NB4 (cell line): ENCODE data around the gene KNTC1.
"Not testable (repeated sequence)": the region's sequence is repeated elsewhere in the genome, so short reads cannot be mapped to it uniquely, and the experiment has no call there.

Experiments
- POLR2A ChIP-seq: IDR thresholded peaks from 2 replicates; pipeline ENCODE4 v1.6.1; 2011; ENCODE audit warnings: mild to moderate bottlenecking; ENCODE audit not compliant: insufficient read length; ENCODE audit errors: extremely low read depth
- TF ChIP-seq, protein P1 (sequence below): IDR thresholded peaks from 2 replicates; pipeline ENCODE4 v1.6.1; 2011; ENCODE audit warnings: low read depth, low read length
- TF ChIP-seq, protein P2 (sequence below): IDR thresholded peaks from one replicate; pipeline ENCODE4 v1.5.1; 2012; ENCODE audit warnings: low read depth, low read length

DNA sequence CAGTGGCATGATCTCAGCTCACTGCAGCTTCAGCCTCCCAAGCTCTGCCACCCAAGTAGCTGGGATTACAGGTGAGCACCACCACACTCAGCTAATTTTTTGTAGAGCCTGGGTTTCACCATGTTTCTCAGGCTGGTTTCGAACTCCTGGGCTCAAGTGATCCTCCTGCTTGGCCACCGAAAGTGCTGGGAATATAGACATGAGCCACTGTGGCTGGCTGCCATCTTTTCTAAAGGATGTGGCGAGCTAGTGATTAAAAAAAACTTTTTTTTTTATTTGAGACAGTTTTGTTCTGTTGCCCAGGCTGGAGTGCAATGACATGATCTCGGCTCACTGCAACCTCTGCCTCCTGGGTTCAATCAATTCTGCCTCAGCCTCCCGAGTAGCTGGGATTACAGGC is 39.8 kb downstream of the KNTC1 start:
- TF ChIP-seq POLR2A, result not testable (repeated sequence)
- TF ChIP-seq, protein P1, sequence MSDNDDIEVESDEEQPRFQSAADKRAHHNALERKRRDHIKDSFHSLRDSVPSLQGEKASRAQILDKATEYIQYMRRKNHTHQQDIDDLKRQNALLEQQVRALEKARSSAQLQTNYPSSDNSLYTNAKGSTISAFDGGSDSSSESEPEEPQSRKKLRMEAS, result not testable (repeated sequence)
- TF ChIP-seq, protein P2, sequence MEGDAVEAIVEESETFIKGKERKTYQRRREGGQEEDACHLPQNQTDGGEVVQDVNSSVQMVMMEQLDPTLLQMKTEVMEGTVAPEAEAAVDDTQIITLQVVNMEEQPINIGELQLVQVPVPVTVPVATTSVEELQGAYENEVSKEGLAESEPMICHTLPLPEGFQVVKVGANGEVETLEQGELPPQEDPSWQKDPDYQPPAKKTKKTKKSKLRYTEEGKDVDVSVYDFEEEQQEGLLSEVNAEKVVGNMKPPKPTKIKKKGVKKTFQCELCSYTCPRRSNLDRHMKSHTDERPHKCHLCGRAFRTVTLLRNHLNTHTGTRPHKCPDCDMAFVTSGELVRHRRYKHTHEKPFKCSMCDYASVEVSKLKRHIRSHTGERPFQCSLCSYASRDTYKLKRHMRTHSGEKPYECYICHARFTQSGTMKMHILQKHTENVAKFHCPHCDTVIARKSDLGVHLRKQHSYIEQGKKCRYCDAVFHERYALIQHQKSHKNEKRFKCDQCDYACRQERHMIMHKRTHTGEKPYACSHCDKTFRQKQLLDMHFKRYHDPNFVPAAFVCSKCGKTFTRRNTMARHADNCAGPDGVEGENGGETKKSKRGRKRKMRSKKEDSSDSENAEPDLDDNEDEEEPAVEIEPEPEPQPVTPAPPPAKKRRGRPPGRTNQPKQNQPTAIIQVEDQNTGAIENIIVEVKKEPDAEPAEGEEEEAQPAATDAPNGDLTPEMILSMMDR, result not testable (repeated sequence)
